Omental fat pad (tissue), 4 donors: ENCODE measurements around the gene GSTM1. TPM values are rescaled to one million over a fixed set of nuclear protein-coding genes. Genes with fewer than 3 reads are reported as not detected.
A peak's percentile ranks its signal among the peaks of the same experiment; 100 is the strongest.

ENCODE experiments used
- ATAC-seq: fragments of 150-250 bp; one replicate; pipeline ENCODE4 v1.9.1; 2016; ENCODE audit warnings: mild to moderate bottlenecking, moderate library complexity; ENCODE audit not compliant: low FRiP score
- DNase-seq: peaks from one replicate; pipeline ENCODE4 v3.0.0-alpha.2; 2019; ENCODE audit warnings: low spot score
- total RNA-seq, 4 donors: library from RNA; depleted of rRNA; stranded (reverse); fragments of >200 nt; gene quantifications; one replicate each; pipeline ENCODE4 v1.1.0, GENCODE V29; 2016
- TF ChIP-seq, protein P1 (sequence below), 3 donors: fragments of 450-650 bp; IDR thresholded peaks; one replicate each; pipeline ENCODE4 v1.5.1; 2016 to 2017; ENCODE audit warnings: antibody characterized with exemption in 3 of 3, mild to moderate bottlenecking in 3 of 3, moderate library complexity in 2 of 3

Gene GSTM1
- total RNA-seq, 4 donors from 2014 or later: 19.3 TPM; not detected in 3

DNA sequence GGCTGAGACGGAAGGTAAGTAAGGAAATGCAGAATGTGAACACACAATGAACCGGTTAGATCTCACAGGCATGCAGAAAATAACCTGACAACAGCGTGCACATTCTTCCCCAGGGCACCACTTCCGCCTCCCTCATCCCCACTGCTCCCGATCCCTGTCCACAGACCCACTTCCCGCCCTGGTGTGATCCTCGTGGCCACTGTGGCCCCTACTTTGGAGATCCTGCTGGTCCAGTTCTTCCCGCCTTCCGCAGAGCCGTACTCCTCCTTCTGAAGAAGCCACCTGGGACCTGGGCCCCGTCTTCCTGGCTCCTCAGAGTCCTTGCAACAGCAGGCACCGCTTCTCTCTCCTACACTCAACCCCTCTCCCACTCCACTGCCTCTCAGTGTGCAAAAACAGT lies 33.1 kb upstream of the GSTM1 start:
- TF ChIP-seq, protein P1, sequence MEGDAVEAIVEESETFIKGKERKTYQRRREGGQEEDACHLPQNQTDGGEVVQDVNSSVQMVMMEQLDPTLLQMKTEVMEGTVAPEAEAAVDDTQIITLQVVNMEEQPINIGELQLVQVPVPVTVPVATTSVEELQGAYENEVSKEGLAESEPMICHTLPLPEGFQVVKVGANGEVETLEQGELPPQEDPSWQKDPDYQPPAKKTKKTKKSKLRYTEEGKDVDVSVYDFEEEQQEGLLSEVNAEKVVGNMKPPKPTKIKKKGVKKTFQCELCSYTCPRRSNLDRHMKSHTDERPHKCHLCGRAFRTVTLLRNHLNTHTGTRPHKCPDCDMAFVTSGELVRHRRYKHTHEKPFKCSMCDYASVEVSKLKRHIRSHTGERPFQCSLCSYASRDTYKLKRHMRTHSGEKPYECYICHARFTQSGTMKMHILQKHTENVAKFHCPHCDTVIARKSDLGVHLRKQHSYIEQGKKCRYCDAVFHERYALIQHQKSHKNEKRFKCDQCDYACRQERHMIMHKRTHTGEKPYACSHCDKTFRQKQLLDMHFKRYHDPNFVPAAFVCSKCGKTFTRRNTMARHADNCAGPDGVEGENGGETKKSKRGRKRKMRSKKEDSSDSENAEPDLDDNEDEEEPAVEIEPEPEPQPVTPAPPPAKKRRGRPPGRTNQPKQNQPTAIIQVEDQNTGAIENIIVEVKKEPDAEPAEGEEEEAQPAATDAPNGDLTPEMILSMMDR (IDR thresholded peaks at IDR 0.05): no peak

DNA sequence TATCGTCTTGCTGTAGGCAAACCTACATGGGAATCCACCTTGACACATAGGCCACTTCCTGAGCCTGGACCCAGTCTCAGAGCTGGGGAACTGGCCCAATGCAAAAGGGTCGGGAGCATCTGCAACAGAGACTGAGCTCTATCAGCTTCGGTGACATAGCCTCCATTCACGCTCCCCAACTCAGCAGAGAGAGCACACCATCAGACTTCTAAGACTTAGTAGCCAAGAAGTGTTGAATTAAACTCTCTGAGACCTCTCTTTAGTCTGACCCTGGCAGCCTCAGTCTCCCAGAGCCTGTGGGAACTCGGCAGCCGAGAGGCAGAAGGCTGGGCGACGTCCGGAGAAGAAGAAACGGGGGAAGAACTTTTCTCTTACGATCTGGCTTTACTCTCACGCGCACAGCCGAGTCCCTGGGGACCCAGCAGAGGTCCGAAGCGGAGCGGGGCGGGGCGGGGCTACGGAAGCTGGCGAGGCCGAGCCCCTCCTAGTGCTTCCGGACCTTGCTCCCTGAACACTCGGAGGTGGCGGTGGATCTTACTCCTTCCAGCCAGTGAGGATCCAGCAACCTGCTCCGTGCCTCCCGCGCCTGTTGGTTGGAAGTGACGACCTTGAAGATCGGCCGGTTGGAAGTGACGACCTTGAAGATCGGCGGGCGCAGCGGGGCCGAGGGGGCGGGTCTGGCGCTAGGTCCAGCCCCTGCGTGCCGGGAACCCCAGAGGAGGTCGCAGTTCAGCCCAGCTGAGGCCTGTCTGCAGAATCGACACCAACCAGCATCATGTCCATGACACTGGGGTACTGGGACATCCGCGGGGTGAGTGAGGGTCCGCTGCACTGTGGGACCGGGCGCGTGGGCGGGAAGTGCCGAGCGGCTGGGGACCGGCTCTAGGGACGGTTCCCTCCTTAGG lies 31.8 kb upstream of the GSTM1 start, which contains the start of gene GSTM4:
TSS of gene GSTM4 (plus strand) at position 485 of the 905 bp plus-strand sequence. CDS start at position 776, 291 bp downstream.
- DNase-seq: peak; percentile 78
- ATAC-seq: peak; percentile 95
- TF ChIP-seq, protein P1 (IDR thresholded peaks at IDR 0.05): no peak

More for the DNA sequence above, 33.1 kb upstream of the GSTM1 start:
- ATAC-seq (no peak), DNase-seq (no peak)

DNA sequence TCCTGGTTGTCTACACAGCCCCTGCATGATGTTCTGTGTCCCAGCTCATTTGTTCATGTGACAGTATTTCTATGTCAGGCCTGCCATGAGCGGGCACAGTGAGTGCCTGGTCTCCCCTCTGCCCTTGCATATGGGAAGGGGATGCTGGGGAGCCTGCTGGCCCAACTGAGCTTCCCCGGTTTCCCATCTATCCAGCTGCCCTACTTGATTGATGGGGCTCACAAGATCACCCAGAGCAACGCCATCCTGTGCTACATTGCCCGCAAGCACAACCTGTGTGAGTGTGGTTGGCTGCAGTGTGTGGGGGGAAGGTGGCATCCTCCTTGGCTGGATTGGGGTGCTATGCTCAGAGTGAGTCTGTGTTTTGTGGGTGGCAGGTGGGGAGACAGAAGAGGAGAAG lies 30.2 kb upstream of the GSTM1 start:
- TF ChIP-seq, protein P1 (IDR thresholded peaks at IDR 0.05): no peak
- ATAC-seq (no peak), DNase-seq (no peak)

DNA sequence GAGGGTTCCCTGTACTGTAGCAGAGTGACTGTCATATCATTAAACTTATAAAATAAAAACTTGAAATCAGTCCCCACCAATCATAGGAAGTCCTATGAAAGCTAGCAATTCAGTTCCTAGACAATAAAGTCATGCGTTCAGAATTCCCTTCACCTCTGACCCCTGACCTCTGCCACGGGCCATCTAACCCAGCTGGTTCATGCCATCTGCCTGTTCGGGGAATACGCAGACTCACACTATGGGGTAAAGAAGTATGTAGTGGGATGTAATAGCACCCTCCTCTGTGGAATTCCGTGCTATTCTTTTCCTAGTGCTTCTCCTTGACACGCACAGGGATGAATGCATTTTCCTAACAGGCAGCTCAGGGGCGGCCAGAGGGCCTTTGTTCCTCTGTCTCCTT lies 29.6 kb upstream of the GSTM1 start:
- ATAC-seq: no peak
- TF ChIP-seq, protein P1 (IDR thresholded peaks at IDR 0.05): no peak
- DNase-seq: no peak

DNA sequence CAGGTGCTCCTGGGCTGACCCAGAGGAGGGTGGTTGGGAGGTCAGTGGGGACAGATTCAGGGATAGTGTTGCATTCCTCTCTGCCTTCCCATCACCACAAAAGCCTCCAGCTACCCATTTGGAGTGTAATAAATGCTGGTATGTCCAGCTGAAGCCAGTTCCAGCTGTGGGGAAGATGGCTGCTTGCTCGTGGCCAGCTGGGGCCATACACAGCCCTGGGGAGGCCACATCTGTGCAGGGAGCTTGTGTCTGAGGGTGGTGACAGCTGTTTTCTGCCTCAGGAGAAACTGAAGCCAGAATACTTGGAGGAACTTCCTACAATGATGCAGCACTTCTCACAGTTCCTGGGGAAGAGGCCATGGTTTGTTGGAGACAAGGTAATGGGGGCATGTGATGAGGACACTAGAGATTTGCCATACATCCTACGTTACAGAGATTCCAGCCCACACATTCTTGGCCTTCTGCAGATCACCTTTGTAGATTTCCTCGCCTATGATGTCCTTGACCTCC lies 29.0 kb upstream of the GSTM1 start:
- ATAC-seq: no peak
- no peak for DNase-seq
- TF ChIP-seq, protein P1 (IDR thresholded peaks at IDR 0.05): no peak

DNA sequence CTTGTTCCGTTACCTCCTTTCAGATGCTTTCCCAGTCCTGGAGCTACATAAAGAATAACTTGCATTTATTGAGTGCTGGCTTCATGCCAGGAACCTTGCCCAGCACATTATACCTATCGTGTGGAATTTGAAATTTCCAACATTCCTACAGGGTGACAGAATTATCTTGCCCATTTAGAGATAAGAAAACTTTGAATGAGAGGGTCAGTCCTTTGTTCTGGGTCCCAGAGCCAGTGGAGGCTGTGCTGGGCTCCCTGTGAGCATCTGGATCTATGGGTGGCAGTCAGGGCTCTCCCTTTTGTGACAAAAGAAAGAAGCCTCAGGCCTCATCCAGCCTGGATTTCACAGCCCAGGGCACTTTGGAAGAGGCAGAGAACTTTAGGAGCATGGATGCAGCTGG lies 28.5 kb upstream of the GSTM1 start:
- no peak for ATAC-seq
- DNase-seq: no peak
- TF ChIP-seq, protein P1 (IDR thresholded peaks at IDR 0.05): no peak
